Psoas muscle (tissue), 8 donors: Measurements from ENCODE around the gene HIPK1. TPM values are rescaled to one million over a fixed set of nuclear protein-coding genes. Genes with fewer than 3 reads are reported as not detected.
A peak's percentile ranks its signal among the peaks of the same experiment; 100 is the strongest.

Experiments
- ATAC-seq, 4 donors: fragments of 200-7000 bp; cut with Tn5 transposase; one replicate each; pipeline ENCODE4 v1.9.1; 2020; ENCODE audit warnings: moderate library complexity in 3 of 4, mild to moderate bottlenecking in 2 of 4
- DNase-seq, 2 donors: peaks; one replicate each; pipeline ENCODE4 v3.0.0-alpha.2; 2020
- H3K27ac ChIP-seq: fragments of 200-600 bp; one replicate; pipeline ENCODE4 v1.8.0; 2022
- H3K27me3 ChIP-seq, 3 donors: fragments of 200-600 bp in 1 of 3; one replicate each; pipeline versions ENCODE4 v1.6.1 to v1.8.0; 2013 to 2022; ENCODE audit warnings: low read length in 2 of 3, mild to moderate bottlenecking in 2 of 3, moderate library complexity in 1 of 3; ENCODE audit not compliant: insufficient read depth in 3 of 3
- H3K36me3 ChIP-seq, 2 donors: fragments of 200-600 bp in 1 of 2; one replicate each; pipeline versions ENCODE4 v1.6.1 to v1.8.0; 2013 to 2022; ENCODE audit warnings: low read depth in 1 of 2, mild to moderate bottlenecking in 1 of 2, moderate library complexity in 1 of 2; ENCODE audit not compliant: insufficient read depth in 1 of 2
- H3K4me1 ChIP-seq: fragments of 200-600 bp; one replicate; pipeline ENCODE4 v1.8.0; 2022
- H3K4me3 ChIP-seq: fragments of 200-600 bp; one replicate; pipeline ENCODE4 v1.8.0; 2022; ENCODE audit warnings: mild to moderate bottlenecking
- H3K9me3 ChIP-seq: fragments of 200-600 bp; one replicate; pipeline ENCODE4 v1.8.0; 2022
- WGBS, 3 donors: extraction: QIAGEN DNeasy Blood & Tissue Kit; methylation state at CpG; one replicate each; pipeline versions ENCODE4 v1.1.6 to v1.1.7; 2013; 5-methylcytosine and 5-hydroxymethylcytosine counted together
- intact Hi-C, 2 donors: fragments of 100-400 bp; cut with DNase I; formaldehyde crosslinking; loops; one replicate each; pipeline versions ENCODE4 v1.11.0 to v1.14.2; 2022
- polyA plus RNA-seq, 3 donors: library from polyadenylated mRNA; stranded (reverse); fragments of 200-250 nt; gene quantifications; one replicate each; pipeline ENCODE4 v1.2.3, GENCODE V29; 2013
- total RNA-seq, 4 donors: library from RNA; stranded (reverse); fragmentation: NEBNext Ultra II Directional in 2 of 4; extraction: Animal tissue kit (Norgen Biotek cat#: 25700) in 2 of 4; gene quantifications; one replicate each; pipeline versions ENCODE4 v1.2.1 to v1.2.4, GENCODE V29; 2021 to 2023
- TF ChIP-seq, protein P1 (sequence below): fragments of 200-600 bp; IDR thresholded peaks from one replicate; pipeline ENCODE4 v1.8.0; 2022; ENCODE audit warnings: antibody characterized with exemption
- donor health status: healthy with polysubstance abuse.
- donor health status: DM: no; HTN: no; CAD: no; lungs with moderate emphysema.
- donor health status: Bipolar disorder and iron deficiency.
- donor health status: healthy.
- donor health status: DM: yes; HTN: yes; CAD: no.
- donor health status: DM: no; HTN: no; CAD: no.
- donor health status: DM: no; HTN: no; CAD: no.
- donor health status: DM: yes; HTN: yes; CAD: no.

Gene HIPK1
- total and polyA plus RNA-seq, 7 donors = 16.8 to 80.6 (median 56.0) TPM

DNA sequence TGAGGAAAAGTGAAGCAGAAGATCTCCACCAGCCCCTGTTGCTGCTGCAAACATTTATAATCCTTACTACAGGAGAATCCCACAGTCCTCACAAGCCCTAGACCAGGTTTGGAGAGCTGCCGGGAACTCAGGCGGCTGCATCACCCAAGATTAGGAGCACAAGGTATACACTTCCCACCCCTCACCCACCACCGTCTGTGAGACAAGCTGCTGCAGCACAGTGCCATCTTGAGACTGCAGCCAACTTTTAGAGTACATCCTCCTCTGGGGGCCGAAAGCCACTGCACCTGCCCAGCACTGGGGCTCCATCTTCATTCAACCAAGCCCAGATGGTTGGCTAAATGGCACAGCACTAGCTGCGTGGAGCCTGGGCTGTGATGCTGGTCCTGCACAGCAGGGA, 63.9 kb downstream of the HIPK1 start:
- WGBS, 3 donors = 73 to 94% (median 88%) methylated on average over 5 of the region's 5 CpGs
- intact Hi-C loops = no loop called here
- H3K27me3 ChIP-seq = no peaks in the 10 kb centered on the region
- DNase-seq = no peak
- H3K27ac ChIP-seq = no peak overlapping the region
- no peak for ATAC-seq
- H3K9me3 ChIP-seq = peaks cover 19% of the 10 kb centered on the region
- H3K4me1 ChIP-seq = peaks cover 20% of the 10 kb centered on the region
- TF ChIP-seq, protein P1, sequence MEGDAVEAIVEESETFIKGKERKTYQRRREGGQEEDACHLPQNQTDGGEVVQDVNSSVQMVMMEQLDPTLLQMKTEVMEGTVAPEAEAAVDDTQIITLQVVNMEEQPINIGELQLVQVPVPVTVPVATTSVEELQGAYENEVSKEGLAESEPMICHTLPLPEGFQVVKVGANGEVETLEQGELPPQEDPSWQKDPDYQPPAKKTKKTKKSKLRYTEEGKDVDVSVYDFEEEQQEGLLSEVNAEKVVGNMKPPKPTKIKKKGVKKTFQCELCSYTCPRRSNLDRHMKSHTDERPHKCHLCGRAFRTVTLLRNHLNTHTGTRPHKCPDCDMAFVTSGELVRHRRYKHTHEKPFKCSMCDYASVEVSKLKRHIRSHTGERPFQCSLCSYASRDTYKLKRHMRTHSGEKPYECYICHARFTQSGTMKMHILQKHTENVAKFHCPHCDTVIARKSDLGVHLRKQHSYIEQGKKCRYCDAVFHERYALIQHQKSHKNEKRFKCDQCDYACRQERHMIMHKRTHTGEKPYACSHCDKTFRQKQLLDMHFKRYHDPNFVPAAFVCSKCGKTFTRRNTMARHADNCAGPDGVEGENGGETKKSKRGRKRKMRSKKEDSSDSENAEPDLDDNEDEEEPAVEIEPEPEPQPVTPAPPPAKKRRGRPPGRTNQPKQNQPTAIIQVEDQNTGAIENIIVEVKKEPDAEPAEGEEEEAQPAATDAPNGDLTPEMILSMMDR = no peak
- H3K4me3 ChIP-seq = no peak overlapping the region
- H3K36me3 ChIP-seq = no peaks in the 10 kb centered on the region

DNA sequence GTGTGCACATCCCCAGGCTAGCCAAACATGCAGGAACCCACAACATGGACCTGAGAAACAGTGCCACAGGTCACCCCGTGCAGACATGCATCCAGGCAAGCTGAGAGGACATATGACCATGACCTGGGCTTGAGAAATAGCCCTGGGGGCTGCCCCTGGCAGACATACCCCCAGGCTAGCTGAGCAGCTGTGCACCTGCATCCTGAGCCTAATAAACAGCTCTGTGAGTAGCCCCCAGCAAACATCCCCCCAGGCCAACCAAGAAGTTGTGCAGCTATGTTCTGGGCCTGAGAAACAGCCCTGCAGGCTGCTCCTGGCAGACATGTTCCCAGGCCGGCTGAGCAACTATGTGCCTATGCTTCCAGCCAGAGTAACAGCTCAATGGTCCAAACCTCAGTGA, 64.6 kb downstream of the HIPK1 start:
- peaks cover 19% of the 10 kb centered on the region for H3K9me3 ChIP-seq
- no peaks in the 10 kb centered on the region for H3K27me3 ChIP-seq
- H3K4me1 ChIP-seq = peaks cover 21% of the 10 kb centered on the region
- H3K27ac ChIP-seq = no peak overlapping the region
- TF ChIP-seq, protein P1 = no peak
- no peak for DNase-seq
- intact Hi-C loops = no loop called here
- no peaks in the 10 kb centered on the region for H3K36me3 ChIP-seq
- H3K4me3 ChIP-seq = no peak overlapping the region
- no peak for ATAC-seq
- WGBS, 3 donors = 73 to 86% (median 83%) methylated on average over 2 of the region's 2 CpGs

DNA sequence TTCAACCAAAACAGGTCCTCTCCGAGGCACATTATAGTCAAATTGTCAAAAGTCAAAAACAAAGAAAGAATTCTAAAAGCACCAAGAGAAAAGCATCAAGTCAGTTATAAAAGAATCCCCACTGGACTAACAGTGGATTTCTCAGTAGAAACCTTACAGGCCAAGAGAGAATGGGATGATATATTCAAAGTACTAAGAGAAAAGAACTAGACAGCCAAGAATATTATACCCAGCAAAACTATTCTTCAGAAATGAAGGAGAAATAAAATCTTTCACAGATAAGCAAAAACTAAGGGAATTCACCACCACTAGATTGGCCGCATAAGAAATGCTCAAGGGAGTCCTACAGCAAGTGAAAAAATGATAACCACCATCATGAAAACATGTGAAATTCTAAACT, 66.3 kb downstream of the HIPK1 start:
- WGBS, 3 donors = 97 to 98% (median 98%) methylated on average over 2 of the region's 2 CpGs
- peaks cover 19% of the 10 kb centered on the region for H3K9me3 ChIP-seq
- H3K27me3 ChIP-seq = no peaks in the 10 kb centered on the region
- H3K27ac ChIP-seq = no peak overlapping the region
- intact Hi-C loops = no loop called here
- H3K4me3 ChIP-seq = no peak overlapping the region
- H3K36me3 ChIP-seq = no peaks in the 10 kb centered on the region
- DNase-seq (no peak), ATAC-seq (no peak)
- TF ChIP-seq, protein P1 = no peak
- H3K4me1 ChIP-seq = peaks cover 17% of the 10 kb centered on the region

DNA sequence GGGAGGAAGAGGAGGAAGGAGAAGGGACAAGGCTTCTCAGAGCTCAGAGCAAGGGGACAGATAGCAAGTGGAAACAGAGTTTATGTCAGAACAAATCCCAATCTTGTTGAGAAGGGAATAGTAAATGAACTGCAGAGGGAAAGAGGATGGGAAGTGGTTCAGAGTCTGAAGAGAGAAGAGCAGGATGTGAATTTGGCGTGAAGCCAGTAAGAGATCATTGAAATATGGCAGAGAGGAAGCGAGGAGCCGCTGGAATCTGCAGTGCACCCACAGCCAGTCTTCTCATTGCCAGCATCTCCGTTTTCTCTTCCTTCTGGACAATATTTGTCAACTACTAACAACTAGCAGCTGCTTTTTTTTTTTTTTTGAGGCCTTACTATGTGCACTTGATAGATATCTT, 69.2 kb downstream of the HIPK1 start:
- intact Hi-C loops = no loop called here

DNA sequence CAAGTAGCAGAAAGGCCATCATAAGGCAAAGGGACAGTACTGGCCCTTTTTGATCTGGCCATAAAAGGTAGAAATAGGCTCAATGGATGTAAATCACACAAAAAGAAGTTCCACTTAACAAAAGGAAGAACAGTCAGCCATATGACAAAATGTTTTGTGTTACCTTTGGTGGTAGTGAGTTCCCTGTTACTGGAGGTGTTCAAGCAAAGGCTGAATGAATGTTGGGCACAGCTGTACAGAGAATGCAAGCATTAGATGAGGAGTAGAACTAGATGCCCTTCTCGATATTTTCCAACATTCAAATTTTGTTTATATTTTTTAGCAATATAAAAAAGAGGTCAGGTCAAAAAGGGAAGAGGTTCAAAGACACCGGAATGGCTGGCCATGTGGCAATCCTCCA, 70.1 kb downstream of the HIPK1 start:
- intact Hi-C loops = no loop called here

More for the DNA sequence above, 69.2 kb downstream of the HIPK1 start:
- no peaks in the 10 kb centered on the region for H3K36me3 ChIP-seq
- no peaks in the 10 kb centered on the region for H3K27me3 ChIP-seq
- no peak overlapping the region for H3K27ac ChIP-seq
- peaks cover 3% of the 10 kb centered on the region for H3K4me1 ChIP-seq
- peaks cover 19% of the 10 kb centered on the region for H3K9me3 ChIP-seq
- WGBS, 3 donors = 17 to 27% (median 17%) methylated on average over 4 of the region's 4 CpGs
- H3K4me3 ChIP-seq = no peak overlapping the region
- ATAC-seq (peak in 1 of 4 donors; percentile 36), DNase-seq (no peak)
- TF ChIP-seq, protein P1 = no peak

More for the DNA sequence above, 70.1 kb downstream of the HIPK1 start:
- Histone ChIP-seq H3K27ac (no peak overlapping the region), H3K4me1 (peaks cover 3% of the 10 kb centered on the region), H3K36me3 (no peaks in the 10 kb centered on the region), H3K27me3 (no peaks in the 10 kb centered on the region), H3K9me3 (peaks cover 16% of the 10 kb centered on the region), H3K4me3 (no peak overlapping the region)
- ATAC-seq = no peak
- WGBS, 3 donors = 83 to 90% (median 90%) methylated on average over 2 of the region's 2 CpGs
- no peak for DNase-seq
- TF ChIP-seq, protein P1 = no peak
